ENCODE results near the gene PRKACA.

PRKACA gene

DNA sequence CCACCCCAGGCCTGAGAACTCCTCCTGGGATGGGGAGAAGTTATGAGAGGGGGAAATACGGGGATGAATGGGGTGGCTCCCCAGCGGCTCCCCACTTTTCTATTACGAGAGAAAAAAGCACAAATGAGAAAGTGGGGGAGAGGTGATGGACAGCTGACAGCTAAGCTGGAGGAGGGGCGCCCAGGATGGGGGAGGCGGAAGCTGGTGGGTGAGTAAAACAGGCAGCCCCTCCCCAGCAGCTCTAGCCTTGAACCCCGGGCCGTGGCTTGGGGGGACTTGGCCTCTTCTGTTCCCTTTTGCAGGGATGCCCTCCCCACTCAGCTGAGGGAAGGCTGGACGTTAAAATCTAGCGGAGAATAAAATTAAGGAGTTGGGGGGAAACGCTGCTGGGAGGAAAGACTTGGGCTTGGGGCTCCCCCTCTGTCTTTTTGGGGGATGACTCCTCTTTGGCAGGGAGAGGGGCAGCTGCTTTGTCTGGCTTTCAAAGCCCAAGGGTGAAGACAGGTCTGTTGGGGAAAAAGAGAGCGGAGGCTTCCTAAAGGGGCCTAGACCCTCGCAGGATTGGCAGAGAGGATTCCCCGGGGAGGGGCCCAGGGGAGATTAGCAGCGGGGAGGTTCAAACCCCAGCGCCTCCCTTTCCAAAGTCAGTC lies 25.6 kb downstream of the PRKACA start:
- no peak for DNase-seq

DNA sequence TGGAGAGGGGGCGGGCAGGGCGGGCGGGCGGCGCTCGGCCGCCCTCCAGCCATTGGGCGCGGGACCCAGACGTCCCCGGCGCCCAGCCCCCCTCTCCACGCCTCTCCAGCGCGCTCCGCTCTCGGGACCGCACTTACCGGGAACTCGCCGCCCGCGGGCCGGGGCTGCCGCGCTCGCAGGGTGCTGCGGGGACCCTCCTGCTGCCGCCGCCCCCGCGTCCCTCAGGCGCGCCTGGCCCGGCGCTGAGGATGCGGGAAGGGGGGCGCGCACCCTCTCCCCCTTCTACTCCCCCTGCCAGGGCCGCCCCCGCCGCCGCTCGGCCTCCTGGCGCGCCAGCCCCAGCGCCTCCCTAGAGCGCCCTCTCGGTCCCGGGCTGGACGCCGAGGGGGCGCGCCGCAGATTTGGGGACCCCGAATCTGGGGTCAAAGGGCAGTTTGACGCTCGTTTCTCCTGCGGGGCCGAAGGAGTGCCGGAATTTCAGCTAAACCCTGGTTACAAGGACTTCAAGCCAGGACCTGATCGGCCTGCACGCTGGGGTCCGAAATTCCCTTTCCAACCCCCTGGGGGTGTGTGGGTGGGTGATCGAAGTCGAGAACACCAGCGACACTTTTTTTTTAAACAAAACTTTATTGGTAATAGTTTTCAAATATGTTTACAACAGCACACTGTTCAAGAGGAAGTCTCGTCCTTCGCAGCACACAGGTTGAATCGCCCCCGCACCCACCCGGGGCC lies 26.3 kb downstream of the PRKACA start:
- peak; percentile 91 to 95 (median 92) for DNase-seq

DNA sequence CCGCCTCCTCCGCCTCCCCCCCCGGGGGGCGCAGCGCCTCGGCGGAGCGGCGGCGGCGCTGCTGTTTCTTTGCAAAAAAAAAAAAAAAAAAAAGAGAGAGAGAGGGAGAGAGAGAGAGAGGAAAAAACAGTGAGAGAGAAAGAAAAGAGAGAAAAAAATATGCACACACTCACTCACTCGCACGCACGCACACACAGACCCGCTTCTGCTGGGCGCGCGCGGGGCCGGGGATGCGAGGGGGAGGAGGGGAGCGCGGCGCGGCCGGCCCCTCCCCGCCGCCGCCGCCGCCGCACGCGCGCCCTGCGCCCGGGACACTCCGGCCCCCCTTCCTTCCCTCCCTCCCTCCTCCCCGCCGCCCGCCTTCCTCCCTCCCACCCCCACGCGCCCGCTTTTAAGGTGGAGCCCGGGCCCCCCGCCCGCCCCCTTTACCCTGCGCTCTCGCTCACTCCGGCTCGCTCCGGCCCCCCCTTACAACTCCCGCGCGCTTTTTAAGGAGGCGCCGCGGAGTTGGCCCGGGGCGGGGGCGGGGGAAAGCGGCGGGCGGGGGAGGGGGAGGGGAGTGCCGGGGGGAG lies 27.0 kb downstream of the PRKACA start, which contains the start of gene SAMD1:
TSS of gene SAMD1 (minus strand) at position 243 of the 572 bp plus-strand sequence.
- peak; percentile 54 to 91 (median 82) for DNase-seq

DNA sequence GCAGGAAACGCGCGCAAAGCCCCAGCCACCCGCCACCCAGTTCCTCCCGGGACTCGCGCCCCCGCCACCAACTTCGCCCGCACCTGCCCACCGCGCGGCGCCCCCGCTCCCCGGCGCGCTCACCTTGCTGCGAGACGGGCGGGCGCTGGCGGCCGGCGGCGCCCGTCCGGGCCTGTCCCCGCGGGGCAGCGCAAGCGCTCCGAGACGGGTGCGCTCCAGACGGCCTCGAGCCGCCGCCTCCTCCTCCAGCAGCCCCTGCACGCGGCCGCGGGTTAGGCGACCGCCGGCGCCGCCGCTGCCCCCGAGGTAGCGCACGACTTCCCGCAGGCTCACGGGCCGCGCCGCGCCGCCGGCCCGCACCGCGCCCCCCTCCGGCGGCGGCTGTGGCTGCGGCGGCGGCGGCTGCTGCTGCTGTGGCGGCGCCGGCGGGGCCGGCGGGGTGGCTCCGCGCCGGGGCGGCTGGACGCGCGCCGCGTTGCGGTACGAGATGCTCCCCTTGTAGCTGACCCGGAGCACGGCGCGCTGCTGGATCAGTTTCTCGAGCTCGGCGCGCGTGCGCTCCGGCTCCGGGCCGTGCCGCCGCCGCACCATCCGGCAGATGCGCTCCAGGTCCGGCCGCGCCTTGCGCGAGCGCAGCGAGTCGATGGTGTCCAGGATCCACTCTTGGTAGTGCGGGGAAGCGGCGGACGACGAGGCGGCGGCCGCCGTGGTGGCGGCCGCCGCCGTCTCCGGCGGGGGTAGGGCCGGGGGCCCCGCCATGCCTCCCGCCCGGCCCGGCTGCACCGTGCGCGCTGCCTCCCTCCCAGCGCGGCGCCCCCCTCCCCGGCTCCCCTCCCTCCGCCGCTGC lies 27.7 kb downstream of the PRKACA start:
- DNase-seq, result peak; percentile 70 to 85 (median 74)

DNA sequence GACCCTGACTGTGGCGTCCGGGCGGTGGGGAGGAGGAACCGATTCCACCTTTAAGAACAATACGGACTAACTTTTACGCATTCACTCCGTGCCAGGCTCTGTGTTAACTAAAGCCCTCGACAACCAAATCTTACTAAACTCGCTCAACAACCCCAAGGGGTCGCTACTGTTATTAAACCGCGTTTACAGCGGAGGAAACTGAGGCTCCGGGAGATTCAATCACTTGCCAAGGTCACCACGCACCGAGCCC lies 28.2 kb downstream of the PRKACA start:
- DNase-seq, result peak in 2 of 3 donors; percentile 20 to 22

DNA sequence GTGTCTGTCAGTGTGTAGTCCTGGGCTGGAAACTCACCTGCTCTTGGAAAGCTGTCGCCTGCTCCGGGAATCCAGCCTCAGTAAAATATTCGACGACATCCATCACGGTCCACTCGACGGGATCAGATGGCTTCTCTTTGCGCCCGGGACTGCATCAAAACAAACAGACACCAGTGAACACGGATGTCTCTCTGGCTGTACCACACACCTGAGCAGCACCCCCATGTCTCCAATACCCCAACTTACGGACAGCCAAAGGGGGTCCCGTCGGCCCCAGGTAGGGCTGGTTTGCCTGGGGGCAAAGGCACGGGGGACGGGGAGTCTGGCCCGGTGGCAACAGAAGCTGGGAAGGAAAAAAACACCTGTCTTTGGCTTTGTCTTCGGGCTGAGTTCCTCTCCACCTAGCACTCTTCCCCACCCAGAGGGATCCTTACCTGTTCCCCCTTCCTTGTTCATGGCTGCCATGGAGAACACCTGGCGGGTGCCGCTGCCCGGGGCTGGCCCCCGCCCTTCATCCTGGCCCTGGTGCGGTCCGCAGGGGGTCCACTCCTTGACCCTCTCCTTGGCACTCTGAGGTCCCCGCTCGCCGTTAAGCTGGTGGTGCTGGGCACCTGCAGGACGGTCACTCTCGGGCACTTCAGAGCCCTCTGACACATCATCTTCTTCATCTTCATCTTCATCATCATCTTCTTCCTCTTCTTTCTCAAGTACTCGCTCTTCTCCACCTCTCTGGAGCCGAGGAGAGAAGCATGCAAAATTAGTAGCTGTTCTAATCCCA lies 28.7 kb downstream of the PRKACA start:
- DNase-seq, result no peak

DNA sequence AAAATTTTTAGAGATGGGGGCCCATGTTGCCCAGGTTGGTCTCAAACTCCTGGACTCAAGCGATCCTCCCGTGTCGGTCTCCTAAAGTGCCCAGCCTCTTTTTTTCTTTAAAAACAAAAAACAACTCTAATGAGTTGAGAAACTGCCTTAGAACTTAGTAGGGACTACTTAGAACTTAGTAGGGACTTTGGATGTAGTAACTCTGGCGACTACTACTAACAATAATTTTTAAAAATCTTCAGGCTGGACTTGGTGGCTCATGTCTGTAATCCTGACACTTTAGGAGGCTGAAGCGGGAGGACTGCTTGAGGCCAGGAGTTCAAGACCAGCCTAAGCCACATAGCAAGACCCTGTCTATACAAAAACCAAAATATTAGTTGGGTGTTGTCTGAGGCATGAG lies 31.5 kb downstream of the PRKACA start:
- DNase-seq, result no peak

DNA sequence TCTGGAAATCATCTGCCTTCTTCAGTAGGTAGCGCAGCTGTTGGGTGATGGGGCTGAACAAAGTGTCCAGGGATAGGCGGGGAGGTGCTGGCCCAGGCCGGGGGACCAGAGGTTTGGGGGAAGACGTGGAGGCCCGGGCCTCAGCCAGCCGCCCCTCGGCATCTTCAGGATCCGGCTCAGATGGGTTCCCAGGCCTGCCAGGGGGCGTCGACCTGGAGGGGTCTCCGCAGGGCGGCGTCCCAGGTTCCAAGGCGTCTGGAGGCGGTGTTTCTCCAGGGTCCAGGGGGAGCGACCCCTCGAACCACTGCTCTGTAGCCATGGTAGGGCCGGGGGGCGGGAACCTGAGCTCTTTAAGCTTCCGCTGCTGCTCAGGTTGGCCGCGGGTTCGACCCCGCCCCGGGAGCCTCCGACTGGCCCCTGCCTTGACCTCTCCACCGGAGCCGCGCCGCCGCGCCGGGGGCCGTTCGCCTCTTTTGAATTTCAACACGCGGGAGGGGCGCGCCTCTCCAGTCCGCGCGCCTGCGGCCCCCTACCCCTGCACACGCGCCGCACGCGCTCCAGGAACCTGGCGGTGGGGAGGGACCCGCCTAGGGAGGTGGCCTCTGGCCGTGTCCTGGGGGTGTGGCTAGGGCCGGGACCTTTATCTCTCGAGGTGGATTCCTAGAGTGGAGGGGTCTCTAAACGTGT lies 32.1 kb downstream of the PRKACA start, which contains the start of gene C19orf67:
TSS of gene C19orf67 (minus strand) at position 475 of the 687 bp plus-strand sequence. CDS start at position 319, 156 bp downstream.
- DNase-seq, result no peak

DNA sequence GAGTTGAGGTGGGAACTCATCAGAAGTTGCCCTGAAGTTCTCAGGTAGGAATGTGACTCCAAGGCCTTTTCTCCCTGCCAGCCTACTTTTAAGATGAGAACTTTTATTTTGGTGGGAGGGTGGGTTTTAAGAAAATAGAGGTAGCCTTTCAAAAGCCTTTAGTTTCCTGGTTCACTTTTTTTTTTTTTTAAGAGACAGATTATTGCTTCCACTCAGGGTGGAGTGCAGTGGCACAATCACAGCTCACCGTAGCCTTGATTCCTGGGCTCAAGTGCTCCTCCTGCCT lies 34.9 kb downstream of the PRKACA start:
- no peak for DNase-seq

DNA sequence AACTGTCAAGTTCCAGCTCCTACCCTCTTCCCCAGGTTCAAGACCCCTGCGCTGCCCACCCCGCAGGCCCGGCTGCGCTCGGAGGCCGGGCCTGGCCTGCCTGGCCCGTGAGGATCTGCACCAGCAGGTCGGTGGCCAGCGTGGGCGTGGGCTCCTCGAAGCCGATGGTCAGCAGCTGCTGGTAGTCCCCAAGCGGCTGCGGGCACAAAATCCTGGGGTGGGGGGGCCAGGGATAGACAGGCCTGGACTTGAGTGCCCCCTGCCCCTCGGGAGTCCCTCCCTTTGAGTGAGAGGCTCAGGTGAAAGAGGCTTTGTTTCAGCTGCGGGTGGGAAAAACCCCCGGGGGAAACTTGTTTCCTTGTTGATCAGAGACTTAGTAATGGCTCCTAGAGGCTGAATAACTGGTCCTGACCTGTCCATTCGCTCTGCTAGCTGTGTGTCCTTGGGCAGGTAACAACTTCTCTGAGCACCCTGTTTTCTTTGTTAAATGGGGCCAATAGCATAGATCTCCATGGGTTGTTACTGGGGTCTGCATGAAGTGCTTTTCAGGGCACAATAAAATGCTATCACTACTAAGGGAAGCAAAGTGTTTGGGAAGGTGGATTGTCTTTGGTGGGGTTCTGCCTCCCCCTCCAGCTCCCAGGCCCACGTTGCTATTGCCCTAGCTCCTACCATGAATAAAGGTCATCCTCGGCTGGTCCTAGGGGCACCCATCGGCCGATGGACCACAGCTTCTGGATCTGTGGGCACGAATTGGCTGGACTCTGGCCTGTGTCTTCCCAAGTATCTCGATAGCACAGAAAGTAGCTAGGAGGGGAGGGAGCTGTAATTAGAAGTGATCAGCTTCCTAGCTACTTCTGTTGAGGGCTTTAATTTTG lies 35.5 kb downstream of the PRKACA start:
- peak; percentile 63 to 82 (median 66) for DNase-seq

DNA sequence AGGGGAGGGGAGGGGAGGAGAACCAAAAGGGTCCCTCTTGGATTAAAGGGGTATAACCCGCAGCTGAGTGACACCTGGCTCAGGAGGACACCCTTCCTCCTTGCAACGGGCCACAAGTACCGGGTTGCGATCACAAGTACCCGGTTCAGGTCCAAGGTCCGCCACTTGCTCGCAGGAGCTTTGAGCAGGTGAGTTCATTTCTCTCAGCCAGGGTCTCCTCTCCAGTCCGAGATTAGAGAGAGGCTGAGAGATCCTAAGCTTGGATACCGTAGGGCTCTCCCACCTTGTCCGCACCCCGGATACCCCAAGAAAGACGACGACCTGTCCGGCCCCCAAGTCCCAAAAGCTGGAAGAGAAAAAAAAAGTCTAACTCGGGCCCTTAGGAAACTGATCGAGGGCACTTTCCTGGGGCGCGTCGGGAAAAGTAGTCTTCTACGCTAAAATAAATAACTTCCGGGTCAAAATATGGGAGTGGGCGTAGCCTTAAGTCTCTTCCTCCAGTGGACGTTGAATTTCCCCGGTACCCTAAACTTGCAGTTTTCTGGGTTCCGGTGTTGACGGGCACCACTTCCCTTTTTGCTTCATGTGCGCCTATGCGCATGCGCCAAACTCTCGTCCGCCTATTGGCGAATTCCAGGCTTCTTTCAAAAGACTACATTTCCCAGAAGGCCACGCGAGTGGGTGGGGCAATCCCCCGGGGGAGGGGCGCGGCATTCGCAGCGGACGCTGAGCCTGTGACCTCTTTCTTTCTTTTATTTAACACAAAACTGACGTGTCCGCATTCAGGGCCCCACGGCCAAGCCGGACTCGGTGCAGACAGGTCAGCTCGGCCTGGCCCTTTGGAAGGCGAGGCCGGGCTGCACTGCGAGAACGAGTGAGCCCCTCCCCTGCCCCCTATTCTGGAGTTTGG lies 36.4 kb downstream of the PRKACA start:
- DNase-seq, result peak; percentile 98 to 100 (median 100)

DNA sequence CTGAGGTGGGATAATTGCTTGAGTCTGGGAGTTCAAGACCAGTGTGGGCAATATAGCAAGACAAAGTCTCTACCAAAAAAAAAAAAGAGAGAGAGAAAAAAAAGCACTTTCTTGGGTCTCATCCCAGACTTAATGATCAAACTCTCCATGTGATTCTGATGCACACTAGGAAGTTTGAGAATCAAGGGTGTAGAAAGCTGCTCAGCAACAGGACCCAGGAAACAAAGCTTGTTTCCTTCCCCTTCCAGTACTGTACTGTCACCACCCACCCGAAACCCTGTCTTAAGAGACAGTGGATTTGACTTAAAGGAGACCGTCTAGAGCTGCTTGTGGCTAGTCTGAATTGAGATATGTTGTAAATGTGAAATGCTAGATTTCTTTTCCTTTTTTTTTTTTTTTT lies 39.2 kb downstream of the PRKACA start:
- peak; percentile 85 to 93 (median 88) for DNase-seq

DNA sequence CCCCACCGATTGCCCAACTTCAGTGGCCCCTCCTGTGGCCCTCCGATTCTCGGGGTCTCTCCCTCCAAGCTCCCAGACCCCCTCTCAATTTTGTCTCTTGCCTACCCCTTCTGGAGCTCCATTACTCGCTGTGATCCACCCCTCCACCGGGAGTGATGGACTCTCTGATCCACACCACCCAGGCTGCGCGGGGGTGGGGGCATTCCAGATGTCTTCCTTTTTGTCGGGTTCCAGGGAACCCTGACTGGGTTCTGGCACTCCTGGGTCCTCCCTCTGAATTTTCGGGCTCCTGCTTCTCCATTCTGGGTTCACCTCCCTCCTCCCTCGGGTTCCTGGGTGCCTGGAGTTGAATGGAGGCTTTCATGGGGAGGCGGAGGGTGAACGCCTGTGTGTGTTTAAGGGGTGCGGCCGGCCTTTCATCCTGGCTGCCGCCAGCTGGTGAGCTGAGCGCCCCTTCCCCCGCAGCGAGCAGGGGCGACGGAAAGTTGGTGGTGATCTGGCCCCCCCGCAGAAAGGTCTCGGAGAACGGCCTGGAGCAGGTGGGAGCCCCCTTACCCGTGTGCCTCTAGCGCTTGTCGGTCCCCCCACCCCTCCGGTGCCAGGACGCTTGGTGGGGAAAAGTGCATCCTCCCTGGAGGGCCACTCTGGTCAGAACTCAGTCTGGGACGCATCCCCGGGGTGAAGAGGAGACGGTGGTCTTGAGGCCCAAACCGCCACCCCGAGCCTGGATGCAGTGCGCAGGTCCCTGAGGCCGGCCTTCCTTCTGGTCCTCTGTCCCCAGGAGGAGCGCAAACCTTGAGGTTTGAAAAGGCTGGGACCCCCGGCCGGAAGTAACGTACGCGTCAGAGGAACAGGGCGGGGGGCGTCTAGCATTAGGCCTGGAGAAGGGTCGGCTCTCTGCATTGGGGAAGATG lies 43.4 kb downstream of the PRKACA start:
- peak; percentile 63 to 86 (median 71) for DNase-seq

DNA sequence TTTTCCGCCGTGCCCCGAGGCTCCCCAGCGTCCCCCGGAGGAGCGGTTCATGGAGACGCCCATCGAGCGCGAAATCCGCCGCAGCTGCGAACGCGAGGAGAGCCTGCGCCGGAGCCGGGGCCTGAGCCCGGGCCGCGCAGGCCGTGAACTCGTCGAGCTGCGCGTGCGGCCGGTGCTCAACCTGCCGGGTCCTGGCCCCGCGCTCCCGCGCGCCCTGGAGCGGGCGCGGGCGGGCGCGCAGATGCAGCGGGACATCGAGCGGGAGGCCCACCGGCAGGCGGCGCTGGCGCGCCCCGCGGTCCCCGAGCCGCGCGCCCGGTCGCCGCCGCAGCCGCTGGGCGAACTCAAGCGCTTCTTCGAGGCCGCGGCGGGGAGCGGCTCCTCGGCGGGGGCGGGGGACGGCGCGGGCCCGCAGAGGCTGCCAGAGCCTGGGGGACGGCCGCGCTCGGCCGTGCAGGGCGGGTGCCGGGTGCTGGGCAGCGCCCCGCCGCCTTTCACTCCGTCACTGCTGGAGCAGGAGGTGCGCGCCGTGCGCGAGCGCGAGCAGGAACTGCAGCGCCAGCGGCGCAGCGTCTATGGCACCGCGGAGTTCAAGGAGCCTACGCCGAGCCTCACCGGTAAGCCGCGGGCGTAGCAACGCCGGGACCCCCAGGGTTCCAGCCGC lies 44.2 kb downstream of the PRKACA start:
- peak; percentile 79 to 95 (median 89) for DNase-seq

DNA sequence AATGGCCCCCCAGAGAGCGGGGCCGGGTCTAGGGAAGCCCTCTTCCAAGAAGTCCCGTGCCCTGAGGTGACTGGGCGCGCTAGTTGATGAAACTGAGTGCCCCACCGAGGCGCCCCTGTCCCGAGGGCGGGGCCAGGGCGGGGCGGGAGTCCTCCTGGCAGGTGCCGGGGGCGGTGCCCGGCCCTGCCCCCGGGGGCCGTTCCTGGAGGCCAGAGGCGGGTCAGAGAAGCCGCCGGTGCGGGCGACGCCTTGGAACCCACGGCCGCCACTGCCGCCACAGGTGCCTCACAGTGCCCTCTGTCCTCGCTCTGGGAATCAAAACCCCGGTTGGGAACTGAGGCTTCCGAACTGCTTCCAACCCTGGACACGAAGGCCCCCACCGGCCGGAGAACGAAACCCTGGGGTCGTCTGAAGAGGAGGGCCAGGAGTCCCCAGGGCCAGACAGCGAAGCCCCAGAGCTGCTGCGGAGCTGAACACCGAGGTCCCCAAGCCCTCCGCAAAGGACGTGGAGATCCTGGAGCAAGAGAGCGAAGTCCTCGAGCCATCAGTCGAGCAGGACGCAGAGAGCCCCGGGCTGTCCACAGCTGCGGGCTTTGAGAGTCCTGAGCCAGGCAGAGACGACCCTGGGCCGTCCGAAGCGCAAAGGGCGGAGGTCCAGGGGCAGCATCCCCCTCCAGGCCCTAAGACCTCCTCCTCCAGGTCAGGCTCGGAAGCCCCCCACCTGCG lies 44.9 kb downstream of the PRKACA start, which contains the start of gene MISP3:
TSS of gene MISP3 (plus strand) at position 252 of the 726 bp plus-strand sequence. CDS start 524 bp downstream, outside the sequence.
- peak in 2 of 3 donors; percentile 27 to 57 for DNase-seq

DNA sequence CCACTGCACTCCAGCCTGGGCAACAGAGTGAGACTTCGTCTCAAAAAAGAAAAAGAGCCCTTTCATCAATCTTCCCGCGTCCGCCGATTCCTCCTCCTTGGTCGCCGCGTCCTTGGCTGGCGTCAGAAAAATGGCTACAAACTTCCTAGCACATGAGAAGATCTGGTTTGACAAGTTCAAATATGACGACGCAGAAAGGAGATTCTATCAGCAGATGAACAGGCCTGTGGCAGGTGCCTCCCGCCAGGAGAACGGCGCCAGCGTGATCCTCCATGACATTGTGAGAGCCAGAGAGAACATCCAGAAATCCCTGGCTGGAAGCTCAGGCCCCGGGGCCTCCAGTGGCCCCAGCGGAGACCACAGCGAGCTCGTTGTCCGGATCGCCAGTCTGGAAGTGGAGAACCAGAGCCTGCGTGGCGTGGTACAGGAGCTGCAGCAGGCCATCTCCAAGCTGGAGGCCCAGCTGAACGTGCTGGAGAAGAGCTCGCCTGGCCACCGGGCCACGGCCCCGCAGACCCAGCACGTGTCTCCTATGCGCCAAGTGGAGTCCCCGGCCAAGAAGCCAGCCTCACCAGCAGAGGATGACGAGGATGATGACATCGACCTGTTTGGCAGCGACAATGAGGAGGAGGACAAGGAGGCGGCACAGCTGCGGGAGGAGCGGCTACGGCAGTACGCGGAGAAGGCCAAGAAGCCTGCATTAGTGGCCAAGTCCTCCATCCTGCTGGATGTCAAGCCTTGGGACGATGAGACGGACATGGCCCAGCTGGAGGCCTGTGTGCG lies 47.1 kb downstream of the PRKACA start:
- DNase-seq, result no peak
